PFSK-1 (cell line): ENCODE data around the gene OR8D1.

Experiments used
- FOXP2 ChIP-seq: optimal IDR thresholded peaks from 2 replicates; pipeline ENCODE3; 2011; ENCODE audit warnings: borderline replicate concordance, control low read depth, inconsistent platforms; ENCODE audit not compliant: insufficient read depth; ENCODE audit errors: extremely low read length, extremely low read depth
- POLR2AphosphoS5 ChIP-seq: IDR thresholded peaks from 2 replicates; pipeline ENCODE4 v1.6.1; 2012; ENCODE audit warnings: low read depth, mild to moderate bottlenecking, control low read depth, low read length, moderate library complexity
- SIN3A ChIP-seq: IDR thresholded peaks from 2 replicates; pipeline ENCODE4 v1.6.1; 2012; ENCODE audit warnings: mild to moderate bottlenecking, low read length, moderate library complexity, borderline replicate concordance; ENCODE audit not compliant: insufficient read depth
- TAF1 ChIP-seq: IDR thresholded peaks from 2 replicates; pipeline ENCODE4 v1.6.1; 2012; ENCODE audit warnings: low read length, control low read depth, borderline replicate concordance; ENCODE audit not compliant: insufficient read depth
- TF ChIP-seq, protein P1 (sequence below), 2 experiments: IDR thresholded peaks; 2 replicates each; pipeline versions ENCODE4 v1.6.1 to v1.8.0; 2011 to 2012; ENCODE audit warnings: low read depth in 2 of 2, low read length in 2 of 2, control low read depth in 1 of 2, inconsistent platforms in 1 of 2, mild to moderate bottlenecking in 1 of 2, moderate library complexity in 1 of 2; ENCODE audit not compliant: insufficient read depth in 1 of 2

OR8D1 gene

DNA sequence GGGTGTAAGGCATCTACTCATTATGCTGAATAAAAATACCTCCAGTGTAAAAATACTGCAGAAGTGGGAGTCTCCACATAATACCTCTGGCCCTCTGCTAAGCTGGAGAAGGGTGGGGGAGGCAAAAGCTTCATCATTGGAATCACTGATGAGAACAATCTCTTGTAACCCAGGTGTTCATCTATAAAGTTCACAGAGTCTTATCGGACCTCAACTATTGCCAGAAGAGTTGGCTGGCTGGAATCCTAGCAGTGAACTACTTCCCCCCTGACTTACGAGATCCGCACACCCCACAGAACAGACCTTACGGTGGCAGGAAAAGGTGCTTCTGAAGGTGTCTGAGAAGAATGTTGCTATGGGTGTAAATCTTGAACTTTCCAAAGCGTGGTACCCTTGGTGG is 2.5 kb downstream of the OR8D1 start:
- TF ChIP-seq FOXP2 = no peak
- TF ChIP-seq SIN3A = no peak
- no peak for TF ChIP-seq POLR2AphosphoS5
- no peak for TF ChIP-seq TAF1
- TF ChIP-seq, protein P1, sequence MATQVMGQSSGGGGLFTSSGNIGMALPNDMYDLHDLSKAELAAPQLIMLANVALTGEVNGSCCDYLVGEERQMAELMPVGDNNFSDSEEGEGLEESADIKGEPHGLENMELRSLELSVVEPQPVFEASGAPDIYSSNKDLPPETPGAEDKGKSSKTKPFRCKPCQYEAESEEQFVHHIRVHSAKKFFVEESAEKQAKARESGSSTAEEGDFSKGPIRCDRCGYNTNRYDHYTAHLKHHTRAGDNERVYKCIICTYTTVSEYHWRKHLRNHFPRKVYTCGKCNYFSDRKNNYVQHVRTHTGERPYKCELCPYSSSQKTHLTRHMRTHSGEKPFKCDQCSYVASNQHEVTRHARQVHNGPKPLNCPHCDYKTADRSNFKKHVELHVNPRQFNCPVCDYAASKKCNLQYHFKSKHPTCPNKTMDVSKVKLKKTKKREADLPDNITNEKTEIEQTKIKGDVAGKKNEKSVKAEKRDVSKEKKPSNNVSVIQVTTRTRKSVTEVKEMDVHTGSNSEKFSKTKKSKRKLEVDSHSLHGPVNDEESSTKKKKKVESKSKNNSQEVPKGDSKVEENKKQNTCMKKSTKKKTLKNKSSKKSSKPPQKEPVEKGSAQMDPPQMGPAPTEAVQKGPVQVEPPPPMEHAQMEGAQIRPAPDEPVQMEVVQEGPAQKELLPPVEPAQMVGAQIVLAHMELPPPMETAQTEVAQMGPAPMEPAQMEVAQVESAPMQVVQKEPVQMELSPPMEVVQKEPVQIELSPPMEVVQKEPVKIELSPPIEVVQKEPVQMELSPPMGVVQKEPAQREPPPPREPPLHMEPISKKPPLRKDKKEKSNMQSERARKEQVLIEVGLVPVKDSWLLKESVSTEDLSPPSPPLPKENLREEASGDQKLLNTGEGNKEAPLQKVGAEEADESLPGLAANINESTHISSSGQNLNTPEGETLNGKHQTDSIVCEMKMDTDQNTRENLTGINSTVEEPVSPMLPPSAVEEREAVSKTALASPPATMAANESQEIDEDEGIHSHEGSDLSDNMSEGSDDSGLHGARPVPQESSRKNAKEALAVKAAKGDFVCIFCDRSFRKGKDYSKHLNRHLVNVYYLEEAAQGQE (IDR thresholded peaks at IDR 0.05; ENCODE audit: insufficient read depth in 1 of 2, low read depth in 2 of 2, low read length in 2 of 2) = no peak

DNA sequence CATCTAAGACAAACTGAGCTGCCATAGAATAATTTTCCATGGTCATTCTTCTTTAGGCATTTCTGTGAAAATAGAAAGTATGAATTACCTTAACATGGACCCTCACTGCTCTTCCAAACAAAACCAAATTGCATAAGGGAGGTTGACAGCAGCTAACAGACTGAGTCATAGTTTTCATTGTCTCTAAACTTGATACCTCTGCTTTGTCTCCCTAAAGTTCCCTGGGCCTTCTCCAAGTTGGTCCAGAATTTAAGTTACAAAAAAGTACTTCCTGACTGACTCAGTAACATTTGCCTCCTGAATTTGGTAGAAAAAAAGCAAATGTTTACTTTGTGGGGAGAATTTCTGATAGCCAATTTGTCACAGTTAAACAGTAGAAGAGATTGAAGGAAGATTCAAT is 3.0 kb downstream of the OR8D1 start:
- TF ChIP-seq FOXP2 (no peak), TAF1 (no peak), POLR2AphosphoS5 (no peak), SIN3A (no peak)
- TF ChIP-seq, protein P1 (IDR thresholded peaks at IDR 0.05; ENCODE audit: insufficient read depth in 1 of 2, low read depth in 2 of 2, low read length in 2 of 2) = no peak

DNA sequence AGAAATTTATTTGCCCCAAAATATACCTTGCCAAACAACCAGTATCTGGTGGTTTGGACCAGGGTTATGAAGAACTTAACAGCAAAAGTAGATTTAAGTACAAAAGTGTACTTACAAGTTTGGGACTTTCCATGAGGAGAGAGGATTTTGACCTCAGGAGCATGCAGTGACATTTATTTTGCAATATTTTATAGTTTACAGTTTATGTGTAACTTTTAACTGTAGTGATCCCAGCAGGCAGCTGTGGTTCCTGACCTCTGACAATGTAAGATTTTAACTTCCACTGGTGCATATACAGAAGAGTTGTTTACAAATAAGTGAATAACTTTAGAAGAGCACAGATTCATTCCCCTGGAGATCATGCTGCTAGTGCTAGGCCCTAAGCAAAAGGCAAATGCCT is 6.7 kb downstream of the OR8D1 start:
- no peak for TF ChIP-seq TAF1
- TF ChIP-seq, protein P1 (IDR thresholded peaks at IDR 0.05; ENCODE audit: insufficient read depth in 1 of 2, low read depth in 2 of 2, low read length in 2 of 2) = no peak

- TF ChIP-seq POLR2AphosphoS5 (no peak), SIN3A (no peak), TAF1 (no peak), FOXP2 (no peak)
- TF ChIP-seq, protein P1 (IDR thresholded peaks at IDR 0.05; ENCODE audit: insufficient read depth in 1 of 2, low read depth in 2 of 2, low read length in 2 of 2) = no peak
These were observed 11.2 kb downstream of the OR8D1 start for GRCh38 chr11:124302347-124303125.

GRCh38 chr11:124301548-124301947 is 12.2 kb downstream of the OR8D1 start:
- TF ChIP-seq, protein P1 (IDR thresholded peaks at IDR 0.05; ENCODE audit: insufficient read depth in 1 of 2, low read depth in 2 of 2, low read length in 2 of 2) = no peak
- no peak for TF ChIP-seq FOXP2
- TF ChIP-seq TAF1 = no peak
- TF ChIP-seq POLR2AphosphoS5 = no peak
- no peak for TF ChIP-seq SIN3A
